ENCODE measurements around the gene PCED1B.
A peak's percentile ranks its signal among the peaks of the same experiment; 100 is the strongest.
"Not testable (repeated sequence)": the region's sequence is repeated elsewhere in the genome, so short reads cannot be mapped to it uniquely, and the experiment has no call there.

PCED1B gene

GRCh38 chr12:47178014-47178413 is 98.6 kb downstream of the PCED1B start:
- no peak for DNase-seq

DNA sequence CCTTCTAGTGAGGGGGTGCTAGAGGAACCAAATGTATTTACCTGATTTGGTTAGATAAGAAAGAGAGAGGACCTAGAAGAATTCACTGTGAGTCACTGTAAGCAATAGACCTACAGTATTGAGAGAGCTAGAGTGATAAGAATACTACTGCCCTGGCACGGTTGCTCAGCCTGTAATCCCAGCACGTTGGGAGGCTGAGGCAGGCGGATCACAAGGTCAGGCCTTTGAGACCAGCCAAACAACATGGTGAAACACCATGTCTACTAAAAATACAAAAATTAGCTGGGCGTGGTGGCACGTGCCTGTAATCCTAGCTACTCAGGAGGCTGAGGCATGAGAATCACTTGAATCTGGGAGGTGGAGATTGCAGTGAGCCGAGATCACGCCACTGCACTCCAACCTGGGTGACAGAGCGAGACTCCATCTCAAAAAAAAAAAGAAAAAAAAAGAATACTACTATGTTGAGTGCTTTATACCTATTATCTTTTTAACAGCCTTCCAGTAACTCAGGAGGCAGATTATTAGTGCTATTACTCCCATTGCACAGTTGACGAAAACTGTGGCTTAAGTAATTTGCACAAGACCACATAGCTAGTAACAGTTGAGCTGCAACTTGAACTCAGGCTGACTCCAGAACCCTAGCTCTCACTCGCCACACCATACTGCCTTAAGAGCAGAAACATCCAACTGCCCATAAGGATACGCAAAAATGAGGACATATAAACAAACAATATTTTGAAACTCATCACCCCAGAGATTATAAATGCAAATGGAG is 102.9 kb downstream of the PCED1B start:
- DNase-seq = not testable (repeated sequence)

- no peak for DNase-seq
These were observed 104.8 kb downstream of the PCED1B start for GRCh38 chr12:47184229-47184628.

DNA sequence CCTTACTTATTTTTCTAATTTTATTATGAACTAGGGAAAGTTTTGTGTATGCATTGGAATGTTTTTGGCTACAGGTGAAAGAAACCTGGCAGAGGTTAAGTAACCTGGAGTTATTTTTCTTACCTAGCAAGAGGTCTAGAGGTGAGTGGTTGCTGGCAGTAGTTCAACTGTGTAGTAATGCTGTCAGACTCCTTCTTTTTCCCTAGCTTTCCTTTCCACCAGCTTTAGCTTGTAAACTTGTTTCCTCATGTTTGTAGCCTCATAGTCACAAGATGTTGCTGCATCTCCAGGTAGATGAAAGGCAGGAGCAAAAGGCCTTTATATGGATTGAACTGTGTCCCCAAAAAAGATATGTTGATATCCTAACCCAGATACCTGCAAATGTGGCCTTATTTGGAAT is 105.4 kb downstream of the PCED1B start:
- DNase-seq = no peak

- DNase-seq = no peak
These were observed 106.8 kb downstream of the PCED1B start for GRCh38 chr12:47186246-47186645.

DNA sequence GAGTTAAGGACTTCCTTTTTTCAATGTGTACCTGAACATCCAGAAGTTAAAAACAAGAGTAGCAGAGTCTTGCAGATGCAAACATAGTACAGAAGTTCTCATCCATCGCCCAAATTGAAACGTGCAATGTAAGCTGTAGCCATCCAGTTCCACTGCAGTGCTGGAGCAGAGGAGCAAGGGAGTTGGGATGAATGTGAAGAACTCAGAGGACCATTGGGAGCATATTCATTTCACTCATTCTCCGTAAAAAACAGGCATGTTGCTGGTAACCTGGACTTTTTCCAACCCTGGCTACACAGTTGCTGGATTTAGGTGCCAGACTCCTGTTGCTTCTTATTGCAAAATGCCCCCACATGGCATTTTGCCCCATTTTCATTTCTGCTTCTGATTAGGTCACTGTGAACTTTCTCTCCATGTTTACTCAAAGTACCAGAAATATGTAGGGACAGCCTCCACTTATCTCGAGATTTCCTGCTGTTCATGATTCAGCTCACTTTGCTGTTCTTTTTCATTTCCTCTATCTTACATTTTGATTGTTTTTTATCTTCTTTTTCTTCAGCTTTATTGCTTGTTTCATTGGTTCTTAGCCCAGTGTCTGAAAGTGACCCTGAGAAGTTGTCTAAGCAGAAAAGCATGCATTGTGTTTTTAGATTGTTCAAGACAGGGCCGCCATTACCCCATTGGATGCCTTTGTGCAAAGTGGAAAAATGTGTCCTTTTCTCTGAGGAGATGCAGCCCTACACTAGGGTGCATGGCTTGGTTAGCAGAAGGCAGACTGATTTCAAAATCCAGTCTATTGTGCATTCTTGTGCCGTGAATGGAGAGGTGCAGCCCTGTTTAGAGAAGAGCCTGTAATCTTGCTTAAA is 109.4 kb downstream of the PCED1B start:
- DNase-seq = peak; percentile 92

GRCh38 chr12:47189728-47190127 is 110.3 kb downstream of the PCED1B start:
- DNase-seq = no peak

GRCh38 chr12:47190271-47190750 is 110.9 kb downstream of the PCED1B start:
- DNase-seq = peak; percentile 76

DNA sequence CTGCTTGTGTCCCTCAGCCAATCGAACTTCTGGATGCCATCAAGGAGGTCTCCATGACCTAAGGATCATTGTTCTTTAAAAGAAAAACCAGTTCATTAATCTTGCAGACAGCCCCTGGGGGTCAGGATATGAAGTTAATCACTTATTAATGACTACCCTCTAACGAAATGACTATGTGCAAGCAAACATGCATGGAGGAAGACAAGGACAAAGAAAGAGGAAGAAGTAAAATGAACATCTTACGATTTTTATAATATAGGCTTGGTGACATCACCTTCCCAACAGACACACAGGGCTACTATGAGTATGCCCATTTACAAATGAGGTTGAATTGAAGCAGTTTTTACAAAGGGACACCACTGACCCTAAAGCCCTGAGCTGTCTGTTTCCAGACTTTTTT is 111.5 kb downstream of the PCED1B start:
- peak; percentile 74 for DNase-seq

- DNase-seq = no peak
These were observed 112.6 kb downstream of the PCED1B start for GRCh38 chr12:47192051-47192450.

DNA sequence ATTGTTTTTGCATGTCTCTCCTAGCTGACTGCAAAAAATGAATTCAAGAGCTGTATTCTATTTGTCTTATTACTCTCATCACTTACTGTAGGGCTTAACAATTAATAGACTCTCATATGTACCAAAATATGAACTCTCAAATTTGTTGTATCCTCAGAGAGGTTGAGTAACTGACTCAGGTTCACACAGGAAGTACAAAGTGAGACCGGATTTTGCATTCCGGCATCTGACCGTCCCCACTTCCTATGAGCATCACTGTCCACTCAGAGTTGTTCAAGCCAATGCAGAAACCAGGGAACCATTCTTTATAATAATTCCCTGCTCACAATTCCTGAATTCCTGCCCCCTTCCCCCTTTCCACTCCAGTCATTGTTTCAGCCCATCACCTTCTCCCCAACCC is 113.6 kb downstream of the PCED1B start:
- DNase-seq = no peak

- peak; percentile 79 for DNase-seq
These were observed 115.1 kb downstream of the PCED1B start for GRCh38 chr12:47194501-47194900.

GRCh38 chr12:47200446-47200845 is 121.0 kb downstream of the PCED1B start:
- DNase-seq = no peak

GRCh38 chr12:47201190-47201589 is 121.8 kb downstream of the PCED1B start:
- not testable (repeated sequence) for DNase-seq

DNA sequence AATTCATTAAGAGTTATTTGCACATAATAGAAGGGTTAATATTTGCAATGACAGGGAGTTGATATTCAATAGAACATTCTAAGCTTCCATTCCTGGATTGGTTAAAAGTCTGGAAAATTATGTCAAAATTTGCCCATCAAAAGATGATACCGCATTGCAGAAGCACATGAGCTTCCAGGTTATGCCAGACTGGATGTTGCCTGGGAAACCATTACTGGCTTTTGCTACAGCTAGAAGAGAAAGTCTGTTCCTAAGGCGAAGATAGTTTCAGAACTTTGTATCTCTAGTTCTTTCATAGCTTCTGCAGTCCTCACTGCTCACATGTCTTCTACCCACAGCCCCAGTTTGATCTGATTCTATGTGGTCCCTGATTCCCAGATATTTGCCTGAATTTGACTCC is 122.8 kb downstream of the PCED1B start:
- DNase-seq = no peak

- DNase-seq = no peak
These were observed 126.4 kb downstream of the PCED1B start for GRCh38 chr12:47205532-47206449.

GRCh38 chr12:47206450-47207339 is 127.3 kb downstream of the PCED1B start:
- DNase-seq = no peak

DNA sequence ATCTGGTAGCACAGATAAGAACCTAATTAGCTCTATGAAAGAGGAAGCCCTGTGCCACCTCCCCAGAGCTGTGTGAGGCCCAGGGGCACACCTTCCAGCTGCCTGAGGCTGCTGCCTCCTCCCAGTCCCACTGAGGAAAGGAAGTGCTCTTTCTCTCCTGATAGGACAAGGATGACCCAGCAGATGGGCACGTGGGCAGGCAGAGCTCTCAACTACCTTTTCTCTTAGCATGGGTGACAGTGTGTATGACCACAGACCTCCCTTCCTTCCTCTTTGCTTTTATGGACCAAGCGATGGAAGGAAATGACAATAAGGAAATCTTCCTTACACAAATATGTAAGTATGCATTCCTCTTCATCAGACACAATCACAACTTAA is 127.9 kb downstream of the PCED1B start:
- DNase-seq = peak; percentile 66

GRCh38 chr12:47207829-47208248 is 128.4 kb downstream of the PCED1B start:
- DNase-seq = peak; percentile 58

DNA sequence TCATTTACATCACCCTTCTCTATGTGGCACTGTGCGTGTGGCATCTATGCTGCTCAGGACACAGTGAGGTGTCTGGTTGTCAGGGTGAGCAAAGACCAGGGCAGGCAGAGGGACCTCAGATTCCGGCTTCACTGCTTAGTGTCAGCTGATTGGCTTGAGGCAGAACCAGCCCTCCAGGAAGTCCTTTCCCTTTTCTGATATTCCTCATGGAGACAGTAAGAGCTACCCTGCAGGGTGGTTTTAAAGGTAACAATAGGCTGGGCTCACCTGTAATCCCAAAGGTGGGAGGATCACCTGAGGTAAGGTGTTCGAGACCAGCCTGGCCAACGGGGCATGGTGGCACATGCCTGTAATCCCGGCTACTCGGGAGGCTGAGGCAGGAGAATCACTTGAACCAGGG is 129.6 kb downstream of the PCED1B start:
- DNase-seq = no peak

DNA sequence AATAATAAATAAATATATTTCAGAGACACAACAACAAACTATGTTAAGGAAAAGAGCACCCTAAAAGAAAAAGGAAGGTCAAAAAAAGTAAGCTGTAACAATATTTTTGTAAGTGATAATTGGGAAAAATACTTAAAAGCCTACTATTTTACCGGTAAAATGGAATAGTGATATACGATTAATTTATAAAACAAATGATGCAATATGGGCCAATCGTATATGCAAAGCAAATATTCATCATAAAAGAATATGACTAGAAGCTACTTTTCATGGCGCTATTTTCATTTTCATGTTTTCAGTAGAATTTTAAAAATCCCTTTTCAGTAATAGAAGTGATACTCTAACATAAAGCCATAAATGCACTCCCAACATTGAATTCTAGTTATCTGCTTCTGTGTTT is 131.4 kb downstream of the PCED1B start:
- no peak for DNase-seq

DNA sequence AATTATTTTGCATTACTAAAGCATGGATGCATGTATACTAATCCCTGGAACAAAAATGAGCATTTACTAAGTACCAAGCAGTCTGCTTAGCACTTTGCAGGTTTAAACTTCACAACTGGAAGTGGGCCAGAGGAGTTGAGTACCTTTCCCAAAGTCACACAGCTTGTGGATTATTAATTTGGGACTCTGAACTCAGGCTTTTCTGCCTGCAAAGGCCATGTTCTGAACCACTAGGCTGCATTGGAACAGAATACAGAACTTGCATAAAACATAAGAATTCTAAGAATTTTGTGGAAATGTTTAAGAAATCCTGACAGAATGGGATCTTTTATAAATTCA is 133.2 kb downstream of the PCED1B start:
- DNase-seq = no peak

Data from MV-4-11 (cell line).